ENCODE results near the gene ATF6.

Gene ATF6

DNA sequence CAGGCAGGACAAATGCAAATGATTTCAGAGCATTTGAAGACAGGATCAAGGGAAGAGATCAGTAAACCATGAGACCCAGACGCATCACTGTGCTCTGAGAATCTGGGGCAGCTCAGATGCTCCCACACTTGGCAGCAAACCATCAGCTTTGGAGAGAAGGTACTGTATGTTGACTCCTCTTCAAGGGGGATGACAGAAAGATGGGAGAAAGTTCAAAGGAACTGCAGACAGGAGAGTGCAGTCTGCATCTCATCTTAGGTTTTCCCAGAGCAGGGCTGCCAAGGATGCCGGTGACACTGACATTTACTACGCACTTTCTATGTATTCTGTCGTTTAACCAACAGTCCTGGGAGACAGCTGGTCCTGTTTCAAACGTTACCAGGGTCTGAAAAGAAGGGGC is 221.8 kb downstream of the ATF6 start:
- H3K4me3 ChIP-seq (ENCODE audit: low read depth, low read length), result no peak overlapping the region
- TF ChIP-seq, protein P1, sequence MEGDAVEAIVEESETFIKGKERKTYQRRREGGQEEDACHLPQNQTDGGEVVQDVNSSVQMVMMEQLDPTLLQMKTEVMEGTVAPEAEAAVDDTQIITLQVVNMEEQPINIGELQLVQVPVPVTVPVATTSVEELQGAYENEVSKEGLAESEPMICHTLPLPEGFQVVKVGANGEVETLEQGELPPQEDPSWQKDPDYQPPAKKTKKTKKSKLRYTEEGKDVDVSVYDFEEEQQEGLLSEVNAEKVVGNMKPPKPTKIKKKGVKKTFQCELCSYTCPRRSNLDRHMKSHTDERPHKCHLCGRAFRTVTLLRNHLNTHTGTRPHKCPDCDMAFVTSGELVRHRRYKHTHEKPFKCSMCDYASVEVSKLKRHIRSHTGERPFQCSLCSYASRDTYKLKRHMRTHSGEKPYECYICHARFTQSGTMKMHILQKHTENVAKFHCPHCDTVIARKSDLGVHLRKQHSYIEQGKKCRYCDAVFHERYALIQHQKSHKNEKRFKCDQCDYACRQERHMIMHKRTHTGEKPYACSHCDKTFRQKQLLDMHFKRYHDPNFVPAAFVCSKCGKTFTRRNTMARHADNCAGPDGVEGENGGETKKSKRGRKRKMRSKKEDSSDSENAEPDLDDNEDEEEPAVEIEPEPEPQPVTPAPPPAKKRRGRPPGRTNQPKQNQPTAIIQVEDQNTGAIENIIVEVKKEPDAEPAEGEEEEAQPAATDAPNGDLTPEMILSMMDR (IDR thresholded peaks at IDR 0.05; ENCODE audit: low read depth, low read length), result no peak
- no peak for TF ChIP-seq POLR2A (IDR thresholded peaks at IDR 0.05; ENCODE audit: extremely low read depth, insufficient read length)
- TF ChIP-seq, protein P2, sequence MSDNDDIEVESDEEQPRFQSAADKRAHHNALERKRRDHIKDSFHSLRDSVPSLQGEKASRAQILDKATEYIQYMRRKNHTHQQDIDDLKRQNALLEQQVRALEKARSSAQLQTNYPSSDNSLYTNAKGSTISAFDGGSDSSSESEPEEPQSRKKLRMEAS (IDR thresholded peaks at IDR 0.05; ENCODE audit: low read depth, low read length), result no peak
- TF ChIP-seq MYC (IDR thresholded peaks at IDR 0.05; ENCODE audit: low read depth, low read length), result no peak
- DNase-seq (ENCODE audit: low read depth), result no peak

DNA sequence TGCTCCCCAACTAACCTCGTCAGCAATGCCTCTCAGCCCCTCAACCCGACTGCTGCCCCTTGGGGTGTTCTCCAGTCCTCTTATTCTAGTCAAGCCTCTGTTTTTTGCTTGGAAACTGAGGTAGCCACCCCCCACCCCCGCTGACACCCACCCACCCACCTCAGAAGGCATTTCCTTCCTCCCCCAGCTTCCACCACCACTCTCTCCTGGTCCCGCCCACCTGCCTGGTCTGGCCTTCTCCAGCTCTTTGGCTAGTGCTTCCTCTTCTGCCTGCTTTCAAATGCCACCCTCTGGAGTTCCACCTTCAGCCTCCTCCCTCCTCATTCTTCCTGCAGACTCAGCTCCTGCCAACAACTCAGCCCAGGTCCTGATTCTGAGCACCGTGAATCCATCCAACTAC is 222.3 kb downstream of the ATF6 start:
- DNase-seq (ENCODE audit: low read depth), result peak; percentile 14
- TF ChIP-seq MYC (IDR thresholded peaks at IDR 0.05; ENCODE audit: low read depth, low read length) (no peak), POLR2A (IDR thresholded peaks at IDR 0.05; ENCODE audit: extremely low read depth, insufficient read length) (no peak)
- TF ChIP-seq, protein P2 (IDR thresholded peaks at IDR 0.05; ENCODE audit: low read depth, low read length), result no peak
- TF ChIP-seq, protein P1 (IDR thresholded peaks at IDR 0.05; ENCODE audit: low read depth, low read length), result no peak
- H3K4me3 ChIP-seq (ENCODE audit: low read depth, low read length), result no peak overlapping the region

DNA sequence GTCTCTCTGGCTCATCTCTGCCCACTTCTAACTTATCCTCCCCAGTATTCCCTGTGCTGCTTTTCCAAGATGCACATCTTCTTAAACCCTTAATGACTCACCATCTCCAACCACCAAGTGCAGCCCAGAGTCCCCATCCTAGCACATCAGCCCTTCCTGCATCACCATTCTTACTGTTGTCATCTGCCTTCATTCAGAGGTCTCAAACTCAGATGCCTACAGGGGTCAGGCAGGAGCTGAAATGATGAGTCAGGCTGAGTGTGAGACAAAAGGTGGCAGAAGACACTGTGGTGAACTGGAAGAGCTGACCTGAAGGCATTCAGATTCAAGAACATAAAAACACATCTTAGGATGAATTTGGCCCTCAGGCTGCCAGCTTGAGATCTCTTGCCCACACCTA is 223.0 kb downstream of the ATF6 start:
- DNase-seq (ENCODE audit: low read depth), result peak; percentile 24
- H3K4me3 ChIP-seq (ENCODE audit: low read depth, low read length), result no peak overlapping the region
- no peak for TF ChIP-seq POLR2A (IDR thresholded peaks at IDR 0.05; ENCODE audit: extremely low read depth, insufficient read length)
- TF ChIP-seq, protein P1 (IDR thresholded peaks at IDR 0.05; ENCODE audit: low read depth, low read length), result no peak
- no peak for TF ChIP-seq MYC (IDR thresholded peaks at IDR 0.05; ENCODE audit: low read depth, low read length)
- TF ChIP-seq, protein P2 (IDR thresholded peaks at IDR 0.05; ENCODE audit: low read depth, low read length), result no peak

DNA sequence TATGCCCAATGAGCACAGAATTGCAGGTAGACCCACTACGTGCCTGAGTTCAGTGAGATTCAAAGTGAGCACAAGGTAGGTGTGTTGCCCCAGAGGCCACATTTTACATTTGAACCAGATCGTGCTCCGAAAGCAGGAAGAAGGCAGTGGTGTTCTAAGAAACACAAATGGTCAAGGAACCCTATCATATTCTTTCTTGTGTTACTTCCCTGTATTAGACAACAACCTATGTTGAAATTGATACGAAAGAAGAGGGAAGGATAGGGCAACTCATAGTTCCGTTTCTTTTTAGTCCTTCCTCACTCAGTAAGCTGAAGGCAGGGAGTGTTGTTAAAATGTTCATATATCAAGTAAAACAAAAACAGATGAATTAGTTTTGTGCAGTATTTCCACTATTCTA is 223.7 kb downstream of the ATF6 start:
- no peak overlapping the region for H3K4me3 ChIP-seq (ENCODE audit: low read depth, low read length)
- DNase-seq (ENCODE audit: low read depth), result peak; percentile 38
- TF ChIP-seq POLR2A (IDR thresholded peaks at IDR 0.05; ENCODE audit: extremely low read depth, insufficient read length) (no peak), MYC (IDR thresholded peaks at IDR 0.05; ENCODE audit: low read depth, low read length) (no peak)
- TF ChIP-seq, protein P2 (IDR thresholded peaks at IDR 0.05; ENCODE audit: low read depth, low read length), result no peak
- TF ChIP-seq, protein P1 (IDR thresholded peaks at IDR 0.05; ENCODE audit: low read depth, low read length), result no peak

DNA sequence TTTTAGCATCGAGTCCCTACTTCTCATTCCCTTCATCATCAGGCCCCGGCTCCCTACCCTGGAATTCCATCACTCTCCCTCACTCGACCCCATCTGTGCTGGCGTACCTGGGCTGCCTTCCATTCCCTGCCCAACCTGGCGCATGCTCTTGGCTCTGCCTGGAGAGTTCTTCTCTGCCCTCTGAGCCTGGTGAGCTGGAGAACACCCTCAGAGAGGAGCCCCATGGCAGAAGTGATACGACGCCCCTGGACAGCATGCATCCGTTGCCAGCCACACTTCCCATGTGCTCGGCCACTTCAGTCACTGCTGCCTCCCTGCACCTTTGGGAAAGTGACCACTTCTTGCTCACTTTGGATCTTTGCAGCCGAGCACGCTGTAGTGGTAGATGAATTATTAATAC is 227.5 kb downstream of the ATF6 start:
- TF ChIP-seq, protein P1 (IDR thresholded peaks at IDR 0.05; ENCODE audit: low read depth, low read length), result no peak
- TF ChIP-seq MYC (IDR thresholded peaks at IDR 0.05; ENCODE audit: low read depth, low read length) (no peak), POLR2A (IDR thresholded peaks at IDR 0.05; ENCODE audit: extremely low read depth, insufficient read length) (no peak)
- TF ChIP-seq, protein P2 (IDR thresholded peaks at IDR 0.05; ENCODE audit: low read depth, low read length), result no peak
- no peak overlapping the region for H3K4me3 ChIP-seq (ENCODE audit: low read depth, low read length)
- DNase-seq (ENCODE audit: low read depth), result no peak

Data from NB4 (cell line).